Caki2 (cell line): ENCODE results near the gene CCR6. TPM values are rescaled to one million over a fixed set of nuclear protein-coding genes. Genes with fewer than 3 reads are reported as not detected.
"Not testable (repeated sequence)": the region's sequence is repeated elsewhere in the genome, so short reads cannot be mapped to it uniquely, and the experiment has no call there.

Source experiments
- DNase-seq: peaks from one replicate; pipeline ENCODE4 v3.0.0-alpha.2; 2015; ENCODE audit warnings: low read depth
- in situ Hi-C: cut with HindIII; loops from 2 replicates; pipeline ENCODE4 v1.10.0; 2016; ENCODE audit warnings: low sequenced_read_pairs, low pct_unique_long_range_greater_than_20kb, mixed read lengths
- total RNA-seq: library from RNA; depleted of rRNA; stranded (reverse); fragments of >200 nt; shearing (Covaris generic); gene quantifications from 2 replicates; pipeline ENCODE4 v1.2.3, GENCODE V29; 2014; ENCODE audit warnings: low replicate concordance; rRNA removed

The CCR6 gene
- total RNA-seq, result 2.1 and 2.3 TPM in 2 replicates

DNA sequence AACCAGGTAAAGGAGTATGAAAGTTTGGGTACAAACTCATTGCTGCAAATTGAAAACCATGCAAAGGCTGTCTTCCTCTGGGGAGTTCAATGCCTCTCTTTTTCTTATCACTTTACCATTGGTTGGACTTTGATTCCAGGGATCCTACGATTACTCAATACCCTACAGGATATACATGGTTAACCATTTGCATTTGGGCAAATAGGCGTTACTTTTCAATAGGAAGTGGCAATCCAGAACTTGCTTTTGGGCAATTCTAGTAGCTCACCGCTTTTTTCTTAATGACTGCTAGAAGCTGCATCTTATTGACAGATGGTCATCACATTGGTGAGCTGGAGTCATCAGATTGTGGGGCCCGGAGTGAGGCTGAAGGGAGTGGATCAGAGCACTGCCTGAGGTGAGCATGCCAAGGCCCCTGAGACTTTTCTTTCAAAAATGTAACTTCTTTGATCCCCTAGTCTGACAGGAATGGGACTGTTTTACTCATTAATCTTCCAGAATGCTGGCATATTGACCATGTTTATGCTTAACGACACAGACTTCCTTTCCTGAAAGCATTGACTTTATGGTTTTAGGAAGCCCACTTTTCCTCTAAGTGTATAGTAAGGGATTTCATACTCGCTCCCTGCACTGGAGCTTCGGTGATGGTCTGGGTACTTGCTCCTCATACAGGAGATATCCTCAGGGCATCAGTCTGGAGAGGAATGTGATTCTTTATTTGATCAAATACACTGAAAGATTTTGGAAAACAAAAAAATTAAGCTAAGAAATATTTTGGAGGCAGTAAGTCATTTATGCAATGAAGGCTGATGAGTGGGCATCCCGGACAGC lies at the start of gene CCR6:
CCR6 (plus strand) TSS at position 270 of the 831 bp plus-strand sequence. CDS start 13,039 bp downstream, outside the sequence.
- in situ Hi-C loops, result no loop called here
- no peak for DNase-seq

DNA sequence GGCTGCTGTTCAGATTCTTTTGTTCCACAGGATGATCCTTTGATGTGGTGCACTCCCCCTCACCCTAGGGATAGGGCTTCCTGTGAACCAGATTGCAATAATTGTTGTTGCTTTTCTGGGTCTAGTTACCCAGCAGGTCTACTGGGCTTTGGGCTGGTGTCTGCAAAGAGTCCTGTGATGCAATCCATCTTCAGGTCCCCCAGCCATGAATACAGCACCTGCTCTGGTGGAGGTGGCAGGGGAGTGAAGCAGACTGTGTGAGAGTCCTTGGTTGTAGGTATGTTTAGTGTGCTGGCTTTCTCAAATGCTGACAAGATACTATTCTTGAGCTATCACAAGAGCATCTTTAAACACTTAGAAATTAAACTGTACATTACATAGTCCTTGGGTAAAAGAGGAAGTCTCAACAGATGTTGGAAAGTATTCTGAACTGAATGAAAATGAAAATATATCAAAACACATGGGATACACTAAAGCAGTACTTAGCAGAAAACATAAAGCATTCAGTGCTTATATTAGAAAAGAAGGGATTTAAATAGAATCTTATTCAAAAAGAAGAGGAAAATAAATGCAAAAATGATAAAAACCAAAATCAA lies 49.1 kb upstream of the CCR6 start:
- in situ Hi-C loops, result no loop called here
- no peak for DNase-seq

DNA sequence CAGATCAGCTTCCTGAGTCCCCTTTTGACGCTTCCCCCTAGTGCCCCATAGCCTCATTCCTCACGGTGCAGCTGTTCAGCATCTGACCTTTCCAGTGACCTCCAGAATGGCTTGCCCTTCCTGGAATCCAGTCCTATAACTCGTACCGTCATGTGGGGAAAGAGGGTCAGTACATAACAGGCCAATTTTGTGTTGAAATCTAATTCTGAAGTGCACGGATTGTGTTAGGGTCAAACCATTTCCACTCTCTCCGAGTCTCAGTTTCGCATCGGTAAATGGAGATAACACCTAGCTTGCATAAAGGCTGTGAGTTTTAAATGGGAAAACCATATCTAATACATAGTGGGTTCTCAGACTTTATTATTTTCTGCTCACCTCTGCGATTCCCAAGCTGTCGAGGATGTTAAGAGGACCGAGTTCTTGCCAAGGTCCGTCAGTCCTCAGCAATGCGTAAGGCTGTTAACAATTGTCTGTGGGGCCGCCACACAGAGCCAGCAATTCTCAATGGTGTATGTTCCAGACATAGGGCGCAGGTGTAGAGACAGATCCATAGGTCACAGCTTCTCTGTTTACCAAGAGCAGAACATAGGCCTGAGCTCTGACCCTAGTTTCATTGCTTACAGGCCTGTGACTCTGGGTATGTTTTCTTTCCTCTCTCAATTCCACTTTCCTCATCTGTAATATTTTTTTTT lies 45.5 kb upstream of the CCR6 start:
- in situ Hi-C loops, result no loop called here

DNA sequence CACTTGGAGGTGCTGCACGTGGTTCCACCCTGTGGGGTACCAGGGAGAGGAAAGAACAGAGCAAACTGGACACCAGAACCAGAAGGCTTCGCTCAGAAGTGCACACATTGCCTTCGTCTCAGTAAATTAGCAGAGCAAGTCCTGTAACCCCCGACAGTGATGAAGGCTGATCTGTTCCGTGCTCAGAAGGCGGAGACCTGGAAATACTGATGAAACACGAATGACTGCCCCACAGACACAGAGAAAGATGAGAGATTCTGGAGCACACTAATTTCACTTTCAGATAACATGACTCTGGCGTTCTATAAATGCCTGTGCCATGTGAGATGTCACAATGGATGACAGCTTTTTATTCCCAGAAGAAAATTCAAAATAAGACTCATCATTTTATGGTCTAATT lies 44.2 kb upstream of the CCR6 start:
- no peak for DNase-seq
- in situ Hi-C loops, result no loop called here

More for the DNA sequence above, 45.5 kb upstream of the CCR6 start:
- DNase-seq, result no peak

DNA sequence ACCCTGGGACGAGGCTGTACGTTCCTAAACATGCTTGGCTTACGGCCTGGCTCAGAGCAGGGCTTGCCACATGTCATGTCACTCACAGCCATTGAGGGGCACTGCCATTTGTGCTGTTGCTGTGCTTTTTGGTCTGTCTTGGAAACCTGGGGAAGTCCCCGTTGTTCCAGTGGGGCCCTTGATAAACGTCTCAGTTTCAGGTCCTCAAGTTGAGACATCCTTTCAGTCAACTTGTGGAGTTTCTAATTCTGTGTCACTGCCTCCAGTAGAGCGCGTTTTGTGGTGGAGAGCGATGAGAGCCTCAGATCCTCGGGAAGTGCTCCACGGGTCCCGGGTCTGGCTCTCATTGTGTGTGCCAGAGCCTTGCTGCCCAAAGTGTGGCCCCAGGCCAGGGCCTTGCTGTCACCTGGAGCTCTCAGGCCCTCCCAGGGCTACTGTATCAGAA lies 43.0 kb upstream of the CCR6 start:
- in situ Hi-C loops, result no loop called here
- DNase-seq, result no peak

DNA sequence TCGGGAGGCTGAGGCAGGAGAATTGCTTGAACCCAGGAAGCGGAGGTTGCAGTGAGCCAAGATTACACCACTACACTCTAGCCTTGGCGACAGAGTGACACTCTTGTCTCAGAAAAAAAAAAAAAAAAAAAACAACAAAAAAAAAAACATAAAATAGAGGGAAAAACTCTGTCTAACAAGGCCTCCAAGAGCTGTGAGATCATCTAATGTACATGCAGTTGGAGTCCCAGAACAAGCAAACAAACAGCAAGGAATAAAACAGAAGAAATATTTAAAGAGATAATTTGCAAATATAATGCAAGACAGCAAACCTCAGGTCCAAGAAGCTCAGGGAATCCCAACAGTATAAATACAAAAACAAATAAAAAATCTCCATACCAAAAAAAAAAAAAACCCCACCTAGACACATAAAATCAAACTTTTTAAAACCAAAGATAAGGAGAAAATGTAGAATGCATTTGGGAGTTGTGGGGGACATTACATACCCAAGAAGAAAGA lies 35.0 kb upstream of the CCR6 start:
- in situ Hi-C loops, result no loop called here

DNA sequence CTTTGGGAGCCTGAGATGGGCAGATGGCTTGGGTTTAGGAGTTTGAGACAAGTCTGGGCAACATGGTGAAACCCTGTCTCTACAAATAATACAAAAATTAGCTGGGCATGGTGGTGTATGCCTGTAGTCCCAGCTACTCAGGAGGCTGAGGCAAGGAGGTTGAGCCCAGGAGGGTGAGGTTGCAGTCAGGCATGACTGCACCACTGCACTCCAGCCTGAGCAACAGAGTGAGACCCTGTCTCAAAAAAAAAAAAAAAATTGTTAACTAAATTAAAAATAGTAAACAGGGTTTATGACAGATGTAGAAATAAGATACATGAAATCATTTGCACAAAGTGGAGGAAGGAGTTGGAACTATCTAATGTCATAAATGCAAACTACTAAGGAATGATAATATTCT lies 34.2 kb upstream of the CCR6 start:
- in situ Hi-C loops, DNase-seq: not testable (repeated sequence)

More for the DNA sequence above, 35.0 kb upstream of the CCR6 start:
- DNase-seq, result no peak

DNA sequence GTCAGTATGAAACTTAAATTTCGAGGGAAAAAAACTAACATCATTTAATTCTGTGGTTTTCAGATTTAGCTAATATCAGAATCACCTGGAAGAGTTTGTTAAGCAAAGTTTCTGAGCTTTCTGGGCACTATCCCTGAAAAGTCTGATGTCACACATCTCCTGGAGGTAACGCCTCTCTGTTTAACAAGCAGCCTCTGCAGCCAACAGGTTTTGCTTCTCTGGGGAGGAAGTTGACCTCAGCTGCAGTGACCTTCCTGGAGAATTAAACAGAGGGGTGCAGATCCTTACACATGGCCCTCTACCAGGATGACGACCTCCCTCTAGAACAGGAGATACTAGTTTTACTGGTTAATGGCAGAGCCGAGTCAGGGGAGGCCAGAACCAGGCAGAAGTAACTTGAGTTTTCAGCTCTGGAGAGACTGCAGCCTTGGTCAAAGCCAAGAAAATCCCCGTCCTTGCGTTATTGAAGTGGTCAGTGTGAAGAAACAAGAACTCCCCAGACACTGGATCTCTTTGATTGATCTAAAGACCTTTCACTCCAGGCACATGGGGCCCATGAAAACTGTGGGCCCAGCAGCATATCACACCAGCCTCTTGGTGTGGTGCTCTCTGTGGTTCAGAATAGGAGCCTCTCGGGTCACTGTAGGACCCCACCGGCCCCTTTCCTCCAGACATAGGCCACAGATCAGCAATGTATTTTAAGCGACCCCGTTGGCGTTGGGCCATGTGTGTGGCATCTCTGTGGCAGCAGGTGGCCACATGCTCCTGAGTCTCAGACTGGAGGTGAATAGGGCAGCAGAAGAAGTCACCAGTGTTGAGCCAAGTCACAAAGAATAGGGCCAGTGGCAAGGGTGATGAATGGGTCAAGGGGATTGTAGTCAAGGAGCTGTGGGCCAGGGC lies 33.4 kb upstream of the CCR6 start:
- in situ Hi-C loops, result no loop called here
- no peak for DNase-seq

DNA sequence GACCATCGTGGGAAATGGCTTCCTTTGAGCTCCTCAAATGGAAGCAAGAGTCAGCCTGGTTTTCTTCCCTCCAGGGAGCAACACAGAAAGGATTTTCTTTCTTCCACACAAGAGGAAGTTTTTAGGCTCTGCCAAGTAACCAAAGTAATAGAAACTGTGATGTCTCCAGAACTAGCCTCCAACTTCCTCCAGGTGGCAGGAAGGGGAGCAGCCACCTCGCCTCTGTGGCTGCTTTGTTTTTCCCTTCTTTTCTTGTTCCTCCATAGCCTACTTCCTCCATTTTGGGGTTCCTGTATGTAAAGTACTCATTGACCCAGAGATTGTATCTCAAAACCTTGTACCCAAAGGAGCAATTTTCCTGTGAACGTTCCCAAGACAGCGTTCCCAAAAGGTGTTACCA lies 32.7 kb upstream of the CCR6 start:
- DNase-seq, result no peak
- in situ Hi-C loops, result no loop called here

DNA sequence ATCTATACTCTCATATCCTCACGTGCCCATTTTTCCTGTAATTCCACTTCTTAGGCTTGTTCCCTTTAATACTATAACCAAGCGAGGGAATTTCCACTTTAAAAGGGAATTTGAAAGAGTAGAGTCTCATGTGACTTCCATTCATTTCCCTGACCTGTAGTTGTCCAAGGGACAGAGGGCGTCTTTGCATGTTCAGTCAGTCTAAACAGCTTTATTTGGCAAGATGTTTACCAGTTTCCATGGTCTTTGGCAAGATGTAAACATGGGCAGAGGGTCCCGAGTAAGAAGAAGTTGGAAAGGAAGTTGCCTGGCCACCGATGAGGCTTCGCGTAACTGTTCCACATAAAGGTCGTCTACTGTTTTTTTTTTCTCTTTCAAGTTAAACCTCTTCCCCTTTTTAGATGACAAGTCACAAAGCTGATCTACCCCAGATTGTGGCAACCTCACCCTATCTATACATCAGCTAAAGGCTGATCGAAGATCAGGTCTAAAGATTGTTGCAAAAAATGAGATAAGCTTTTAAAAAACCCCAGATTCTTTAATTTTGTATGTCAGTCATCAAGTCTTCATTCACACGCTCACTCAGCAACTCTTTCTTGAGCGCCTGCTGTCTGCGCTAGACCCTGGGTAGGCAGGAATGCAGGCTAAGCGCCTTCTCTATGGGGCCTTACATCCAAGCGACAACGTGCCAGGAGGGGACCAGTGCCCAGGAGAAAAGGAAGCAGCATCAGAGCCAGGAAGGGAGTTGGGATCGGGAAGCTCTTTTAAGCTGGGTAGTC lies 31.7 kb upstream of the CCR6 start:
- no peak for DNase-seq
- in situ Hi-C loops, result no loop called here

DNA sequence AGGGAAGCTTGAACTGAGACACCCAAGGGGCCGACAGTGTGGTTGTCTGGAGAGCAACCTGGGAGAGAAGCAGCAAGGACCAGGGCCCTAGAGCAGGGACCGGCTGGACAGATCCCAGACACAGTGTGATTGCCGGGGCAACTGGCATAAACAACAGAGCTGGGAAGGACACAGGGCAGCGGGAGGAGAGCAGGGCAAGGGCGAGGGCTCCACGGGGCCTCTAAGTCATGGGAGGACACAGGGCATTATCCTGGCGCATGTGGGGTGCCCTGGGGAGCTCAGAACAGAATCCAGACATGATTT lies 31.1 kb upstream of the CCR6 start:
- in situ Hi-C loops, result no loop called here
- DNase-seq, result no peak

DNA sequence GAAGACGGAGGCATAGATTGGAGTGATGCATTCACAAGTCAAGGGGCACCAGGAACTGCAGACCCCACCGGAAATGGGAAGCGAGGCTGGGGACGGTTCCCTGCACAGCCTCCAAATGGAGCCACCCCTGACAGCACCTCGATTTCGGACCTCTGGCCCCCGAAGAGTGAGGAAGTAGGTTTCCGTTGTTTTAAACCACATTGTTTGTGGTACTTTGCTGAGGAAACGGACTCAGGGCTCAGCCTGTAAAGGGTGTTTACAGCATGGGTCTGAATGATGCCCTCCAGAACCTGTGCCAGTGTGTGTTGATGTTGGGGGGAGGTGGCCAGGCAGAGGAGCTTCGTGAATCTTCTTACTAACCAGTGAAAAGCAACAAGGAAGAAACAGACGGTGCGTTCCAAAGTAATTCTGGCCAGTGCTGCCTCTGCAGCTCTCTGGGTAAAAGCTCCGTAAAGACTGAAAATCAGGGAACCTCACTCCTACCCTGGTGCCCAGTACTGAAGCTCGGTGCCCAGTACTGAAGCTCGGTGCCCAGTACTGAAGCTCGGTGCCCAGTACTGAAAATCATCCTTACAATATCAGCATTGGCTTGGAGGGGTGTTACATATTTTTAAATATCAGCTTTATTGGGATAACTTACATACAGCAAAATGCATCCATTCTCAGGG lies 30.1 kb upstream of the CCR6 start:
- in situ Hi-C loops, result no loop called here
- DNase-seq, result no peak

DNA sequence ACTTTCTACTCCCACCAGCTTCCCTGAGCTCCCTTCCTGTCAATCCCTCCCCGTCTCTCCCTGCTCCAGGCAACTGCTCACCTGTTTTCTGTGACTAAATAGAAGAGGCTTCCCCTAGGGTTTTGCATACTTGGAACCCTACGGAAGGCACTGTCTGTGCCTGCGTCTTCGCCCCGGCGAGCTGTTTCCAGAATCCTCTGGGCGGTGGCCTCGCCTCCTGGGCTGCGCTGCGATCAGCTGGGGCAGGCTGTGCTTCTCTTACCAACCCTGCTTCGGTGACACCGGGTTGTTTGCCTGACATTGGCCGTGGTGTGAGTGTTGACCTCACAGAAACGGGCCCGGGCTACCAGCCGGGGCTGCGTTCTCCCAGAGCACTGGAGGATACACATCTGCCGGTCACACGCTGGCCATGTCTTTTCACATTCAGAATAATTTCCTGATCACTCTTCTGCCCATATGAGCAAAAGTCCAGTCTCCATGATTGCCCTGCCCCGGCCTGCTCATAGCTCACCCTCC lies 29.4 kb upstream of the CCR6 start:
- in situ Hi-C loops, result no loop called here
- no peak for DNase-seq

DNA sequence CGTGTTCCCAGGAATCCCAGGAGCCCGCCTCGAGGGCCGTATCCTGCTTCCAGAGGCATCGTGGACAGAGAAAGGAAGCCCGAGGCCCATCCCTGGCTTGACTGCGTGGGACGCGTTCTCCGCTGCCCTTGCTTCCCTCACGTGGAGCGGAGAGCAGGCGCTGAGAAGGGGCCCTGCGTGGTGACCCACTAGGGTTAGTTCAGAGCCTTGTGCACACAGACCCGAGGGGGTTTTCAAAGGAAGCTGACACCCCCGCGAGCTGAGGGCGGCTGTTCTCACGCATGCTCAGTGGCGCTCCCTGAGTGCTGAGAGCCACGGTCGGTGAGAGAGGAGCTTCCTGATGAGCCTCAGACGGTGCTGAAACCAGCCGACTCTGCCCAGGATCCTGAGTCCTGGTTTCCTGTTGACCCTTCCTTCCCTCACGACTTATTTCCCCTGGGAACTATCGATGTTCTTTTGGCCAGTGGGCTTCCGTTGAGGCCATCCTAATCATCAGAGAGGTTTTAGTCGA lies 28.9 kb upstream of the CCR6 start:
- DNase-seq, result no peak
- in situ Hi-C loops, result no loop called here

DNA sequence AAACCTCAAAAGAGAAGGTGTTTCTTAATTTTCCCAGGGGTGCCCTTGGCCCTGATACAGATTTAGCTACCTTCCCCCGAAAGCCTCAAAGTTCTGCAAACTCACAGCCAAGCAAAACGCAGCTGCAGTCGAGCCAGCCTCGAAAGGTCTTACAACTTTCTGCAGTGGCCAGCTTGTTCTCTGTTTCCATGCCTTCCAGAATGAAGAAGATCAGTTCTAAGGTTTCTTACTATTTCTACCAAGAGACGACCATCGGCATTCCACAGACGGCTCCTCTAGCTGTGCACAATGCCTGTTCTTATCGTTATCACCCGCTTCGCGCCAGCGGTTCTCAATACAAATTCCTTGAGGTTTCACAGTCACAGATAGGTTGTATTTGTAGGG lies 28.5 kb upstream of the CCR6 start:
- in situ Hi-C loops, result no loop called here

DNA sequence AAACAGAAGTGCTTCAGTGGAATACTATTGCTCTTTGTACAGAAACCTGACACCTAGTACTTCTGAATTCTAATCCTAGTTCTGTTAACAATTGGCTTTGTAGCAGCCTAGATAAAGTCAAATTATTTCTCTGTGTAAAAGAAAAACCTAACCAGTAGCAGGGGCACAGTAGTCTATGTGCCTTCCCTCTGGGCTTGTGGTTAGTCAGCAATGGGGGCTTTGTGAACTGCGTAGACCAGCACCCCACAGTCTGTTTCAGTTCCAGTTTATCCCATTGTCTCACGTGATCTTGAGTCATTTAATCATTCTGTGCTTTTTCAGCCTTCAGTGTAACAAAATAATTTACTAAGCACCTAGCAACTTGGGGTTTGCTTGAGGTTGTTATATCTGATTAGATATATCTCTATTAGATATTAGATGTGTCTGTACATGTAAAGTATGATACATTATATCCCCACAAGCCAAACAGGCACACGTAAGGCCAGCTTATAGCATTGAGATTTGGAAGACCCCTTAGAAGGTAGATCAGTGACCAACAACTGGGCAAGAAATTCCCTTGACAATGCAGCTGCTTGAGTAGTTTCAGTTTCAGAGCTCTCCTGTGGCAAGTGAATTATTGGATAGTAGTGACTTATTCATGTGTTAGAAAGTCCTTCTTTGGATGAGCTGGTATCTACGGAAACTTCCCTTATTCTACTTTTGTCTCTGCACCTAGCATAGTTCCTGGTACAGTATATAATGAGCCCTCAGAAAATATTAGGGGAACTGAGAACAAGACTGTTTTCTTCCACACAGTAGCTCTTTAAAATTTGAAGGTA lies 27.9 kb upstream of the CCR6 start:
- DNase-seq, result no peak
- in situ Hi-C loops, result no loop called here

More for the DNA sequence above, 28.5 kb upstream of the CCR6 start:
- no peak for DNase-seq
